Colonic mucosa (tissue), 4 donors: ENCODE results near the gene IMPA2. TPM values are rescaled to one million over a fixed set of nuclear protein-coding genes. Genes with fewer than 3 reads are reported as not detected.

ENCODE experiments used
- DNase-seq: peaks from one replicate; pipeline ENCODE4 v3.0.0-alpha.2; 2020
- H3K27ac ChIP-seq: fragments of 200-600 bp; one replicate; pipeline ENCODE4 v1.8.0; 2021
- H3K27me3 ChIP-seq: fragments of 200-600 bp; one replicate; pipeline ENCODE4 v1.8.0; 2021
- H3K36me3 ChIP-seq: fragments of 200-600 bp; one replicate; pipeline ENCODE4 v1.8.0; 2021
- H3K4me1 ChIP-seq: fragments of 200-600 bp; one replicate; pipeline ENCODE4 v1.8.0; 2021; ENCODE audit warnings: mild to moderate bottlenecking
- H3K4me3 ChIP-seq: fragments of 200-600 bp; one replicate; pipeline ENCODE4 v1.8.0; 2021
- H3K9ac ChIP-seq, 2 donors: one replicate each; pipeline ENCODE4 v1.7.0; 2013; ENCODE audit warnings: control low read depth in 2 of 2, low read depth in 2 of 2, low read length in 2 of 2
- H3K9me3 ChIP-seq: fragments of 200-600 bp; one replicate; pipeline ENCODE4 v1.8.0; 2021
- CTCF ChIP-seq: fragments of 200-600 bp; IDR thresholded peaks from one replicate; pipeline ENCODE4 v1.8.0; 2022; ENCODE audit warnings: antibody characterized with exemption, mild to moderate bottlenecking
- intact Hi-C: fragments of 100-400 bp; cut with DNase I; formaldehyde crosslinking; loops from one replicate; pipeline ENCODE4 v1.14.1; 2022
- total RNA-seq, 2 donors: library from RNA; stranded (reverse); fragmentation: NEBNext Ultra II Directional in 1 of 2; extraction: Animal tissue kit (Norgen Biotek cat#: 25700) in 1 of 2; gene quantifications; one replicate each; pipeline ENCODE4 v1.2.1, GENCODE V29; 2021
- donor health status: healthy.
- donor health status: DM: no; HTN: no; CAD: no.
- donor health status: DM: no; HTN: no; CAD: no.

Gene IMPA2
- total RNA-seq, 2 donors from 2014 or later, result 150 to 201 TPM

DNA sequence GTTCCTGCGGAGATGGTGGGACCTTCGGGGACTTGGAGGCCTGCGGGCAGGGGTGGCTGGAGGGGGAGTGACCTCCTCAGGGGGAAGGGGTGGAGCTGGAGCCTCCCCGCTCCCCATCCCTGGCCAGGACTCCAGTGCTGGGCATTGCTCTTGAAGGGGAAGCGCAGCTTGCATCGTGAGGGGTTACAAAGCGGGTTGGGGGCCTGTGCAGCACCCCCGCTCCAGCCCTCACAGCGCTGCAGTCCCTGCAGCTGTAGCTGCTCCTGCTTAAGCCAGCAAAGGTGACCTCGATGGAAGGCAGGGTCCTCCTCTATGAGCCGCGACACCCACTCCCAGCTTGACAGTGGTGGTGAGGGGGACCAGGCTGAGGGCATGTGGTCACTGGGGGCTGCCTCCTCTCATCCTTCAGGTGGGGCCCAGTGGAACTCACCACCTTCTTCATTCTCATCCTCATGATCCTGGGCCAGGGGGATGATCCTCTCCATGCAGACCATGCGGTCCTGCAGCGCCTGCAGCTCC lies 75.6 kb downstream of the IMPA2 start:
- no peak for DNase-seq

GRCh38 chr18:12057419-12058039 lies 76.2 kb downstream of the IMPA2 start:
- no peak overlapping the region for H3K27ac ChIP-seq
- no peak for DNase-seq

More for the DNA sequence above, 75.6 kb downstream of the IMPA2 start:
- Histone ChIP-seq H3K4me3 (no peak overlapping the region), H3K27ac (no peak overlapping the region), H3K9me3 (no peaks in the 10 kb centered on the region), H3K27me3 (no peaks in the 10 kb centered on the region), H3K9ac (no peak overlapping the region), H3K4me1 (no peaks in the 10 kb centered on the region), H3K36me3 (no peaks in the 10 kb centered on the region)
- intact Hi-C loops, result no loop called here
- TF ChIP-seq CTCF, result no peak

GRCh38 chr18:12059334-12060181 lies 78.3 kb downstream of the IMPA2 start:
- no peaks in the 10 kb centered on the region for H3K36me3 ChIP-seq
- no peaks in the 10 kb centered on the region for H3K27me3 ChIP-seq
- no peaks in the 10 kb centered on the region for H3K4me1 ChIP-seq
- intact Hi-C loops, result no loop called here
- TF ChIP-seq CTCF, result no peak
- no peak overlapping the region for H3K27ac ChIP-seq
- DNase-seq, result no peak
- no peak overlapping the region for H3K9ac ChIP-seq
- H3K9me3 ChIP-seq, result no peaks in the 10 kb centered on the region
- H3K4me3 ChIP-seq, result no peak overlapping the region

More at GRCh38 chr18:12057419-12058039, 76.2 kb downstream of the IMPA2 start:
- Histone ChIP-seq H3K36me3 (no peaks in the 10 kb centered on the region), H3K27me3 (no peaks in the 10 kb centered on the region), H3K4me3 (no peak overlapping the region), H3K4me1 (no peaks in the 10 kb centered on the region), H3K9ac (no peak overlapping the region), H3K9me3 (no peaks in the 10 kb centered on the region)
- no peak for TF ChIP-seq CTCF
- intact Hi-C loops, result no loop called here

- intact Hi-C loops, result no loop called here
- H3K4me1 ChIP-seq, result no peaks in the 10 kb centered on the region
- TF ChIP-seq CTCF, result no peak
Measured at GRCh38 chr18:12060182-12060870, 79.0 kb downstream of the IMPA2 start.

GRCh38 chr18:12061685-12062084 lies 80.4 kb downstream of the IMPA2 start:
- H3K27me3 ChIP-seq, result no peaks in the 10 kb centered on the region
- H3K36me3 ChIP-seq, result no peaks in the 10 kb centered on the region
- no peak overlapping the region for H3K27ac ChIP-seq
- DNase-seq, result no peak
- no peak for TF ChIP-seq CTCF
- H3K4me3 ChIP-seq, result no peak overlapping the region
- no peaks in the 10 kb centered on the region for H3K4me1 ChIP-seq
- no peaks in the 10 kb centered on the region for H3K9me3 ChIP-seq
- H3K9ac ChIP-seq, result no peak overlapping the region
- intact Hi-C loops, result no loop called here

More at GRCh38 chr18:12060182-12060870, 79.0 kb downstream of the IMPA2 start:
- Histone ChIP-seq H3K4me3 (no peak overlapping the region), H3K36me3 (no peaks in the 10 kb centered on the region), H3K27ac (no peak overlapping the region), H3K9ac (no peak overlapping the region), H3K9me3 (no peaks in the 10 kb centered on the region), H3K27me3 (no peaks in the 10 kb centered on the region)
- DNase-seq, result no peak
